AG10803 (cell line): ENCODE measurements around the gene ASCC1.
"Not testable (repeated sequence)": the region's sequence is repeated elsewhere in the genome, so short reads cannot be mapped to it uniquely, and the experiment has no call there.

Experiments
- DNase-seq: peaks from one replicate; pipeline ENCODE4 v3.0.0; 2010; ENCODE audit warnings: low read depth
- H3K4me3 ChIP-seq: 2 replicates; pipeline ENCODE4 v1.5.1; 2011; ENCODE audit warnings: mild to moderate bottlenecking, low read length, control low read depth
- CTCF ChIP-seq: conservative IDR thresholded peaks from 2 replicates; pipeline ENCODE4 v1.5.1; 2011; ENCODE audit warnings: mild to moderate bottlenecking, low read length, control low read depth, inconsistent platforms

Gene ASCC1

GRCh38 chr10:72110673-72111401 lies 105.2 kb downstream of the ASCC1 start:
- DNase-seq, result no peak
- no peak overlapping the region for H3K4me3 ChIP-seq
- TF ChIP-seq CTCF, result no peak

- TF ChIP-seq CTCF, result no peak
- no peak for DNase-seq
- no peak overlapping the region for H3K4me3 ChIP-seq
These were observed 106.4 kb downstream of the ASCC1 start for GRCh38 chr10:72109636-72110157.

- H3K4me3 ChIP-seq, result no peak overlapping the region
- no peak for DNase-seq
- TF ChIP-seq CTCF, result no peak
These were observed 107.0 kb downstream of the ASCC1 start for GRCh38 chr10:72108830-72109635.

- H3K4me3 ChIP-seq, DNase-seq: not testable (repeated sequence)
These were observed 108.1 kb downstream of the ASCC1 start for GRCh38 chr10:72108004-72108370.

- no peak for TF ChIP-seq CTCF
- H3K4me3 ChIP-seq, result no peak overlapping the region
- DNase-seq, result no peak
These were observed 108.6 kb downstream of the ASCC1 start for GRCh38 chr10:72107325-72108003.

GRCh38 chr10:72106896-72107295 lies 109.2 kb downstream of the ASCC1 start:
- TF ChIP-seq CTCF, result no peak
- H3K4me3 ChIP-seq, result no peak overlapping the region
- no peak for DNase-seq

GRCh38 chr10:72106154-72106849 lies 109.8 kb downstream of the ASCC1 start:
- no peak for DNase-seq
- H3K4me3 ChIP-seq, result no peak overlapping the region
- TF ChIP-seq CTCF, result no peak
